IPS-15b (cell line): ENCODE results near the gene SH3BP5L.

Experiments
- H3K27me3 ChIP-seq: one replicate; pipeline ENCODE4 v1.6.1; 2013; ENCODE audit warnings: low read length; ENCODE audit not compliant: control insufficient read depth, insufficient read depth
- H3K36me3 ChIP-seq: one replicate; pipeline ENCODE4 v1.6.1; 2013; ENCODE audit warnings: low read length; ENCODE audit not compliant: control insufficient read depth, insufficient read depth
- H3K4me1 ChIP-seq: one replicate; pipeline ENCODE4 v1.6.1; 2013; ENCODE audit warnings: mild to moderate bottlenecking, low read length; ENCODE audit not compliant: control insufficient read depth, insufficient read depth
- H3K4me3 ChIP-seq: one replicate; pipeline ENCODE4 v1.5.1; 2013; ENCODE audit warnings: low read depth, low read length
- H3K9ac ChIP-seq: one replicate; pipeline ENCODE4 v1.6.1; 2013; ENCODE audit warnings: low read depth, mild to moderate bottlenecking, low read length
- H3K9me3 ChIP-seq: one replicate; pipeline ENCODE4 v1.6.1; 2013; ENCODE audit warnings: mild to moderate bottlenecking, low read length; ENCODE audit not compliant: control insufficient read depth, insufficient read depth

The SH3BP5L gene

GRCh38 chr1:248825909-248826760 lies at the start of gene SH3BP5L:
Gene SH3BP5L, minus strand, starts transcription at chr1:248825915. Its CDS starts 980 bp downstream, at chr1:248824935.
- H3K4me3 ChIP-seq: peak within 1 kb of the TSS; percentile 86
- no peaks in the 10 kb centered on the region for H3K9me3 ChIP-seq
- H3K9ac ChIP-seq: peak within 1 kb of the TSS; percentile 95
- no peaks in the 10 kb centered on the region for H3K36me3 ChIP-seq
- no peaks in the 10 kb centered on the region for H3K27me3 ChIP-seq
- H3K4me1 ChIP-seq: no peaks in the 10 kb centered on the region

GRCh38 chr1:248873993-248874533 lies 48.3 kb upstream of the SH3BP5L start:
- H3K4me1 ChIP-seq: no peaks in the 10 kb centered on the region
- H3K9me3 ChIP-seq: no peaks in the 10 kb centered on the region
- H3K9ac ChIP-seq: peak overlapping the region; percentile 51
- no peaks in the 10 kb centered on the region for H3K36me3 ChIP-seq
- peak overlapping the region; percentile 87 for H3K4me3 ChIP-seq
- H3K27me3 ChIP-seq: no peaks in the 10 kb centered on the region

- Histone ChIP-seq H3K4me1 (no peaks in the 10 kb centered on the region), H3K27me3 (no peaks in the 10 kb centered on the region), H3K4me3 (peak overlapping the region; percentile 87), H3K36me3 (no peaks in the 10 kb centered on the region), H3K9me3 (no peaks in the 10 kb centered on the region), H3K9ac (peak overlapping the region; percentile 51)
These were observed 47.8 kb upstream of the SH3BP5L start for GRCh38 chr1:248873409-248873992.

GRCh38 chr1:248872752-248873408 lies 47.2 kb upstream of the SH3BP5L start:
- no peaks in the 10 kb centered on the region for H3K27me3 ChIP-seq
- peak overlapping the region; percentile 48 for H3K9ac ChIP-seq
- no peaks in the 10 kb centered on the region for H3K36me3 ChIP-seq
- H3K9me3 ChIP-seq: no peaks in the 10 kb centered on the region
- peak overlapping the region; percentile 87 for H3K4me3 ChIP-seq
- H3K4me1 ChIP-seq: no peaks in the 10 kb centered on the region

- no peaks in the 10 kb centered on the region for H3K9me3 ChIP-seq
- H3K36me3 ChIP-seq: no peaks in the 10 kb centered on the region
- no peaks in the 10 kb centered on the region for H3K4me1 ChIP-seq
- no peak overlapping the region for H3K9ac ChIP-seq
- H3K4me3 ChIP-seq: no peak overlapping the region
- no peaks in the 10 kb centered on the region for H3K27me3 ChIP-seq
These were observed 46.2 kb upstream of the SH3BP5L start for GRCh38 chr1:248871837-248872401.

GRCh38 chr1:248862998-248863881 lies 37.5 kb upstream of the SH3BP5L start:
- Histone ChIP-seq H3K9ac (peak overlapping the region; percentile 54), H3K27me3 (peaks cover 55% of the 10 kb centered on the region), H3K4me1 (peaks cover 2% of the 10 kb centered on the region), H3K4me3 (peak overlapping the region; percentile 82), H3K36me3 (no peaks in the 10 kb centered on the region), H3K9me3 (no peaks in the 10 kb centered on the region)

- Histone ChIP-seq H3K9ac (peak overlapping the region; percentile 54), H3K27me3 (peaks cover 55% of the 10 kb centered on the region), H3K36me3 (no peaks in the 10 kb centered on the region), H3K4me3 (peak overlapping the region; percentile 82), H3K4me1 (peaks cover 3% of the 10 kb centered on the region), H3K9me3 (no peaks in the 10 kb centered on the region)
These were observed 36.9 kb upstream of the SH3BP5L start for GRCh38 chr1:248862695-248862997.

- Histone ChIP-seq H3K9ac (no peak overlapping the region), H3K9me3 (no peaks in the 10 kb centered on the region), H3K4me1 (peaks cover 7% of the 10 kb centered on the region), H3K27me3 (peaks cover 55% of the 10 kb centered on the region), H3K4me3 (no peak overlapping the region), H3K36me3 (no peaks in the 10 kb centered on the region)
These were observed 35.9 kb upstream of the SH3BP5L start for GRCh38 chr1:248861616-248862015.

- H3K27me3 ChIP-seq: peaks cover 48% of the 10 kb centered on the region
- peaks cover 6% of the 10 kb centered on the region for H3K36me3 ChIP-seq
- H3K4me3 ChIP-seq: no peak overlapping the region
- H3K9me3 ChIP-seq: no peaks in the 10 kb centered on the region
- no peak overlapping the region for H3K9ac ChIP-seq
- H3K4me1 ChIP-seq: peaks cover 7% of the 10 kb centered on the region
These were observed 34.3 kb upstream of the SH3BP5L start for GRCh38 chr1:248860007-248860406.

- H3K4me3 ChIP-seq: peak within 1 kb of the TSS; percentile 88
- peaks cover 40% of the 10 kb centered on the region for H3K27me3 ChIP-seq
- H3K9me3 ChIP-seq: no peaks in the 10 kb centered on the region
- peaks cover 7% of the 10 kb centered on the region for H3K4me1 ChIP-seq
- peak within 1 kb of the TSS; percentile 82 for H3K9ac ChIP-seq
- peaks cover 6% of the 10 kb centered on the region for H3K36me3 ChIP-seq
These were observed 33.5 kb upstream of the SH3BP5L start, which contains the start of gene ZNF692 for GRCh38 chr1:248858891-248859889. Gene ZNF692, minus strand, starts transcription at chr1:248859085. Its CDS starts 776 bp downstream, at chr1:248858309.
